H1 (cell line): ENCODE data around the gene SIDT1. TPM values are rescaled to one million over a fixed set of nuclear protein-coding genes. Genes with fewer than 3 reads are reported as not detected.

Experiments
- ATF3 ChIP-seq: IDR thresholded peaks from 2 replicates; pipeline ENCODE4 v1.6.1; 2011; ENCODE audit warnings: low read depth, mild to moderate bottlenecking, low read length; ENCODE audit not compliant: insufficient read depth
- CBX5 ChIP-seq: fragments of 300-800, 300-1000 bp; sonication (generic); IDR thresholded peaks from 2 replicates; pipeline ENCODE4 v1.7.1; 2016; ENCODE audit warnings: antibody characterized with exemption, low read length, low read depth
- CBX8 ChIP-seq: fragments of 300-800, 300-1000 bp; sonication (generic); IDR thresholded peaks from 2 replicates; pipeline ENCODE4 v1.7.1; 2016; ENCODE audit warnings: low read depth, low read length, borderline replicate concordance
- CHD7 ChIP-seq: fragments of 300-600 bp; sonication (generic); IDR thresholded peaks from 2 replicates; pipeline ENCODE4 v1.7.1; 2012; ENCODE audit warnings: low read length, moderate library complexity, mild to moderate bottlenecking, inconsistent platforms; ENCODE audit not compliant: insufficient replicate concordance
- EZH2 ChIP-seq: fragments of 200-600 bp; sonication (generic); IDR thresholded peaks from 2 replicates; pipeline ENCODE4 v1.7.1; 2012; ENCODE audit warnings: low read depth, mild to moderate bottlenecking, moderate library complexity, low read length, inconsistent platforms; ENCODE audit not compliant: severe bottlenecking
- KDM1A ChIP-seq: fragments of 200-600, 300-600 bp; sonication (generic); IDR thresholded peaks from 2 replicates; pipeline ENCODE4 v1.7.1; 2016; ENCODE audit warnings: mild to moderate bottlenecking, low read length, borderline replicate concordance
- POLR2A ChIP-seq, 2 experiments: IDR thresholded peaks; 1 replicate in 1 of 2; 2 replicates in 1 of 2; pipeline ENCODE4 v1.6.1; 2011; ENCODE audit warnings: low read depth in 2 of 2, low read length in 2 of 2, mild to moderate bottlenecking in 2 of 2; ENCODE audit errors: control extremely low read depth in 1 of 2
- RXRA ChIP-seq: IDR thresholded peaks from 2 replicates; pipeline ENCODE4 v1.6.1; 2011; ENCODE audit warnings: low read depth, mild to moderate bottlenecking, low read length, moderate library complexity; ENCODE audit not compliant: insufficient read depth
- SAP30 ChIP-seq: fragments of 300-600 bp; sonication (generic); IDR thresholded peaks from 2 replicates; pipeline ENCODE4 v1.7.1; 2012; ENCODE audit warnings: low read length, moderate library complexity, mild to moderate bottlenecking, inconsistent platforms; ENCODE audit not compliant: insufficient read depth, insufficient replicate concordance
- YY1 ChIP-seq: IDR thresholded peaks from 2 replicates; pipeline ENCODE4 v1.6.1; 2011; ENCODE audit warnings: low read depth, mild to moderate bottlenecking, low read length
- polyA plus RNA-seq, 7 experiments: library from polyadenylated mRNA; depleted of rRNA in 3 of 7; stranded (reverse) in 5 of 7; unstranded in 2 of 7; fragments of >200 nt in 5 of 7; fragments of 200-250 nt in 2 of 7; gene quantifications; 1 replicate in 5 of 7; 2 replicates in 1 of 7; 4 replicates in 1 of 7; pipeline versions ENCODE4 v1.2.1 to v1.2.3, GENCODE V29; 2011 to 2013; ENCODE audit warnings: missing spikeins in 2 of 7, mixed read lengths in 2 of 7
- total RNA-seq: library from RNA; stranded (reverse); fragmentation: NEBNext Ultra II Directional; extraction: Animal tissue kit (Norgen Biotek cat#: 25700); gene quantifications from 2 replicates; pipeline ENCODE4 v1.2.1, GENCODE V29; 2021

Gene SIDT1
- total and polyA plus RNA-seq, 2 of the 8 experiments (the other 6 are each of a cell fraction or from before 2014, with no cell fraction given): 0.06 TPM; not detected in 1

- no peak for TF ChIP-seq CHD7
- TF ChIP-seq YY1: no peak
- no peak for TF ChIP-seq CBX5
- TF ChIP-seq SAP30: no peak
- no peak for TF ChIP-seq EZH2
- no peak for TF ChIP-seq POLR2A (IDR thresholded peaks at IDR 0.05; ENCODE audit: control extremely low read depth in 1 of 2, low read depth in 2 of 2, low read length in 2 of 2)
- no peak for TF ChIP-seq KDM1A
- TF ChIP-seq CBX8: no peak
- no peak for TF ChIP-seq RXRA
- no peak for TF ChIP-seq ATF3
Measured at GRCh38 chr3:113600418-113601182, 68.2 kb downstream of the SIDT1 start (continued).
